HepG2 (cell line): ENCODE data around the gene OPRL1. TPM values are rescaled to one million over a fixed set of nuclear protein-coding genes. Genes with fewer than 3 reads are reported as not detected.

Experiments
- ARID2 ChIP-seq: sonication (generic); formaldehyde crosslinking; IDR thresholded peaks from 2 replicates; pipeline ENCODE4 v1.8.1; 2022; ENCODE audit warnings: mild to moderate bottlenecking, missing genetic modification reagents, borderline replicate concordance
- CHCHD3 ChIP-seq: sonication (generic); formaldehyde crosslinking; IDR thresholded peaks from 2 replicates; pipeline ENCODE4 v1.8.0; 2022; ENCODE audit warnings: mild to moderate bottlenecking, missing genetic modification reagents, moderate library complexity
- GABPA ChIP-seq, 2 experiments: IDR thresholded peaks; 2 replicates each; pipeline ENCODE4 v1.6.1; 2011 to 2016; ENCODE audit warnings: low read depth in 2 of 2, low read length in 1 of 2, missing biosample characterization in 1 of 2, missing genetic modification characterization in 1 of 2
- HMG20B ChIP-seq: conservative IDR thresholded peaks from 2 replicates; pipeline ENCODE4 v1.6.1; 2016; ENCODE audit warnings: missing genetic modification reagents, missing compliant biosample characterization
- MTF2 ChIP-seq: sonication (generic); formaldehyde crosslinking; IDR thresholded peaks from 2 replicates; pipeline ENCODE4 v1.5.0; 2020; ENCODE audit warnings: missing genetic modification reagents, borderline replicate concordance
- NR3C1 ChIP-seq: sonication (generic); formaldehyde crosslinking; IDR thresholded peaks from 2 replicates; pipeline ENCODE4 v1.4.0; 2020; ENCODE audit warnings: missing genetic modification reagents
- REPIN1 ChIP-seq: sonication (generic); formaldehyde crosslinking; IDR thresholded peaks from 2 replicates; pipeline ENCODE4 v1.8.0; 2022; ENCODE audit warnings: missing genetic modification reagents, low read depth, mild to moderate bottlenecking, borderline replicate concordance
- TBX3 ChIP-seq: fragments of 450-650 bp; IDR thresholded peaks from 2 replicates; pipeline ENCODE4 v1.6.1; 2017; ENCODE audit warnings: antibody characterized with exemption, mild to moderate bottlenecking, inconsistent platforms, borderline replicate concordance
- TCF7L2 ChIP-seq: IDR thresholded peaks from 2 replicates; pipeline ENCODE4 v1.6.1; 2011; ENCODE audit warnings: mild to moderate bottlenecking, low read depth, low read length, moderate library complexity
- TP53 ChIP-seq: sonication (generic); formaldehyde crosslinking; conservative IDR thresholded peaks from 2 replicates; pipeline ENCODE4 v1.4.0; 2020; ENCODE audit warnings: missing genetic modification reagents
- ZFP37 ChIP-seq: sonication (generic); formaldehyde crosslinking; IDR thresholded peaks from 2 replicates; pipeline ENCODE4 v1.4.0; 2020; ENCODE audit warnings: missing genetic modification reagents, borderline replicate concordance
- ZNF20 ChIP-seq: sonication (generic); formaldehyde crosslinking; IDR thresholded peaks from 2 replicates; pipeline ENCODE4 v1.4.0; 2020; ENCODE audit warnings: mild to moderate bottlenecking, moderate library complexity, missing genetic modification reagents
- ZNF232 ChIP-seq: sonication (generic); formaldehyde crosslinking; IDR thresholded peaks from 2 replicates; pipeline ENCODE4 v1.4.0; 2020; ENCODE audit warnings: missing genetic modification reagents, borderline replicate concordance
- ZNF589 ChIP-seq: sonication (generic); formaldehyde crosslinking; conservative IDR thresholded peaks from 2 replicates; pipeline ENCODE4 v1.8.0; 2022; ENCODE audit warnings: mild to moderate bottlenecking, moderate library complexity, missing genetic modification reagents
- polyA plus RNA-seq, 8 experiments: library from polyadenylated mRNA; depleted of rRNA in 3 of 8; stranded (reverse) in 7 of 8; unstranded in 1 of 8; fragments of >200 nt; fragmentation: Illumina TruSeq in 4 of 8; extraction: Trizol in 4 of 8; gene quantifications; 2 replicates each; pipeline versions ENCODE4 v1.2.1 to v1.2.3, GENCODE V29; 2011 to 2016; ENCODE audit warnings: low read depth in 4 of 8, missing spikeins in 1 of 8, mixed read lengths in 1 of 8; ENCODE audit not compliant: insufficient read depth in 1 of 8
- total RNA-seq, 5 experiments: library from RNA; depleted of rRNA; stranded (reverse); fragments of >200 nt; fragmentation: Illumina TruSeq; extraction: Trizol; gene quantifications; 2 replicates each; pipeline ENCODE4 v1.2.3, GENCODE V29; 2016; ENCODE audit warnings: low read depth in 1 of 5
- TF ChIP-seq, protein P1 (sequence below): fragments of 450-650 bp; IDR thresholded peaks from 2 replicates; pipeline ENCODE4 v1.6.1; 2017; ENCODE audit warnings: mild to moderate bottlenecking
- TF ChIP-seq, protein P2 (sequence below): sonication (generic); formaldehyde crosslinking; IDR thresholded peaks from 2 replicates; pipeline ENCODE4 v1.8.0; 2022; ENCODE audit warnings: mild to moderate bottlenecking, missing genetic modification reagents, moderate library complexity
- TF ChIP-seq, protein P3 (sequence below): sonication (generic); formaldehyde crosslinking; IDR thresholded peaks from 2 replicates; pipeline ENCODE4 v1.5.0; 2020; ENCODE audit warnings: missing genetic modification reagents
- TF ChIP-seq, protein P4 (sequence below): sonication (generic); formaldehyde crosslinking; IDR thresholded peaks from 2 replicates; pipeline ENCODE4 v1.5.1; 2020; ENCODE audit warnings: missing genetic modification reagents, mild to moderate bottlenecking, borderline replicate concordance
- TF ChIP-seq, protein P5 (sequence below), 2 experiments: sonication (generic) in 1 of 2; formaldehyde crosslinking in 1 of 2; IDR thresholded peaks; 2 replicates each; pipeline versions ENCODE4 v1.6.1 to v1.9.0; 2014 to 2022; ENCODE audit warnings: antibody characterized with exemption in 1 of 2, borderline replicate concordance in 1 of 2, inconsistent platforms in 1 of 2, low read depth in 1 of 2, missing genetic modification reagents in 1 of 2

Gene OPRL1
- total and polyA plus RNA-seq, 2 of the 13 experiments (the other 11 are each of a cell fraction or from before 2014, with no cell fraction given), result 0.35 to 0.71 TPM

DNA sequence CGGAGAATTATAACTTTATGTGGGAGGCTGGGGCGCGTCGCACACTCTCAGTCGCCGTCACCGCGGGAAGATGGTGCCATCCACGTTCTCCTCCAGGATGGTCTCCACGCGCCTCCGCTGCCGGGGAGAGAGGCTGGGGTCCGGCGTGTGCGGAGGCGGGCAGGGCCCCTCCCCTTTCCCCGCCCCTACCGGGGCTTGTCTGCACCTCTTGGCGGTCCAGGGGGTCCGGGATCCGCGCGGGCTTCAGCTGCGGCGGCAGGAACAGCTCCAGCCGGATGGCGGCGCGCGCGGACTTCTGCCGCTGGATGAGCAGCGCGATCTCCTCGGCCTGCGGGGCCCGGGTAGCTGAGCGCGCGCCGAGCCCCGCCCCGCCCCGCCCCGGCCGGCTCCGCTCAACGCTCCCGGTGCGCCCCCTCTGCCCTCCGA is 3.5 kb downstream of the OPRL1 start (continued):
- TF ChIP-seq ARID2 (no peak), TP53 (CRISPR knock-in tag) (no peak), CHCHD3 (no peak), GABPA (IDR thresholded peaks at IDR 0.05; ENCODE audit: low read depth, low read length) (no peak), GABPA (CRISPR knock-in tag; IDR thresholded peaks at IDR 0.05; ENCODE audit: low read depth) (no peak), TBX3 (no peak), ZNF232 (CRISPR knock-in tag) (0 out of 2 replicates have a peak, but pooled peaks have one; percentile 51), TCF7L2 (no peak), NR3C1 (CRISPR knock-in tag) (no peak), ZNF589 (CRISPR knock-in tag) (no peak), MTF2 (no peak), ZFP37 (CRISPR knock-in tag) (no peak), HMG20B (CRISPR knock-in tag) (0 out of 2 replicates have a peak, but pooled peaks have one; percentile 40), ZNF20 (CRISPR knock-in tag) (no peak), REPIN1 (no peak)
- TF ChIP-seq, protein P1, sequence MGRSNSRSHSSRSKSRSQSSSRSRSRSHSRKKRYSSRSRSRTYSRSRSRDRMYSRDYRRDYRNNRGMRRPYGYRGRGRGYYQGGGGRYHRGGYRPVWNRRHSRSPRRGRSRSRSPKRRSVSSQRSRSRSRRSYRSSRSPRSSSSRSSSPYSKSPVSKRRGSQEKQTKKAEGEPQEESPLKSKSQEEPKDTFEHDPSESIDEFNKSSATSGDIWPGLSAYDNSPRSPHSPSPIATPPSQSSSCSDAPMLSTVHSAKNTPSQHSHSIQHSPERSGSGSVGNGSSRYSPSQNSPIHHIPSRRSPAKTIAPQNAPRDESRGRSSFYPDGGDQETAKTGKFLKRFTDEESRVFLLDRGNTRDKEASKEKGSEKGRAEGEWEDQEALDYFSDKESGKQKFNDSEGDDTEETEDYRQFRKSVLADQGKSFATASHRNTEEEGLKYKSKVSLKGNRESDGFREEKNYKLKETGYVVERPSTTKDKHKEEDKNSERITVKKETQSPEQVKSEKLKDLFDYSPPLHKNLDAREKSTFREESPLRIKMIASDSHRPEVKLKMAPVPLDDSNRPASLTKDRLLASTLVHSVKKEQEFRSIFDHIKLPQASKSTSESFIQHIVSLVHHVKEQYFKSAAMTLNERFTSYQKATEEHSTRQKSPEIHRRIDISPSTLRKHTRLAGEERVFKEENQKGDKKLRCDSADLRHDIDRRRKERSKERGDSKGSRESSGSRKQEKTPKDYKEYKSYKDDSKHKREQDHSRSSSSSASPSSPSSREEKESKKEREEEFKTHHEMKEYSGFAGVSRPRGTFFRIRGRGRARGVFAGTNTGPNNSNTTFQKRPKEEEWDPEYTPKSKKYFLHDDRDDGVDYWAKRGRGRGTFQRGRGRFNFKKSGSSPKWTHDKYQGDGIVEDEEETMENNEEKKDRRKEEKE, result no peak
- TF ChIP-seq, protein P2, sequence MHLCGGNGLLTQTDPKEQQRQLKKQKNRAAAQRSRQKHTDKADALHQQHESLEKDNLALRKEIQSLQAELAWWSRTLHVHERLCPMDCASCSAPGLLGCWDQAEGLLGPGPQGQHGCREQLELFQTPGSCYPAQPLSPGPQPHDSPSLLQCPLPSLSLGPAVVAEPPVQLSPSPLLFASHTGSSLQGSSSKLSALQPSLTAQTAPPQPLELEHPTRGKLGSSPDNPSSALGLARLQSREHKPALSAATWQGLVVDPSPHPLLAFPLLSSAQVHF (CRISPR knock-in tag), result no peak
- TF ChIP-seq, protein P3, sequence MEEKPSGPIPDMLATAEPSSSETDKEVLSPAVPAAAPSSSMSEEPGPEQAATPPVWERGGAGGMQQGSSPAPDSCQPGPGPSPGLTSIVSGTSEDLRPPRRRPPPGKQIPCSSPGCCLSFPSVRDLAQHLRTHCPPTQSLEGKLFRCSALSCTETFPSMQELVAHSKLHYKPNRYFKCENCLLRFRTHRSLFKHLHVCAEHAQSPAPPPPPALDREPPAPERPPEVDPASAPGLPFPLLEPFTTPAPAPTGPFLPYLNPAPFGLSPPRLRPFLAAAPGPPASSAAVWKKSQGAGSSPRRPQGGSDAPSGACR, result no peak
- TF ChIP-seq, protein P4, sequence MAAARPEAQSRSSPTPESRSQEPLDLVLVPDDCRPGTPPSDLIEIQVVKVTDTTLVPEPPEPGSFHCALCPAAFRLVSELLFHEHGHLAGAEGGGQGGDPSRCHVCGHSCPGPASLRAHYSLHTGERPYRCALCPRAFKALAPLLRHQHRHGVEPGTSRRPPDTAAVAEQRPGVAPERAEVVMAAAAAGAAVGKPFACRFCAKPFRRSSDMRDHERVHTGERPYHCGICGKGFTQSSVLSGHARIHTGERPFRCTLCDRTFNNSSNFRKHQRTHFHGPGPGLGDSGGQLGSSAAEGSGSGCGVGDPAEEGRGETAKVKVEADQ (CRISPR knock-in tag), result no peak
- TF ChIP-seq, protein P5, sequence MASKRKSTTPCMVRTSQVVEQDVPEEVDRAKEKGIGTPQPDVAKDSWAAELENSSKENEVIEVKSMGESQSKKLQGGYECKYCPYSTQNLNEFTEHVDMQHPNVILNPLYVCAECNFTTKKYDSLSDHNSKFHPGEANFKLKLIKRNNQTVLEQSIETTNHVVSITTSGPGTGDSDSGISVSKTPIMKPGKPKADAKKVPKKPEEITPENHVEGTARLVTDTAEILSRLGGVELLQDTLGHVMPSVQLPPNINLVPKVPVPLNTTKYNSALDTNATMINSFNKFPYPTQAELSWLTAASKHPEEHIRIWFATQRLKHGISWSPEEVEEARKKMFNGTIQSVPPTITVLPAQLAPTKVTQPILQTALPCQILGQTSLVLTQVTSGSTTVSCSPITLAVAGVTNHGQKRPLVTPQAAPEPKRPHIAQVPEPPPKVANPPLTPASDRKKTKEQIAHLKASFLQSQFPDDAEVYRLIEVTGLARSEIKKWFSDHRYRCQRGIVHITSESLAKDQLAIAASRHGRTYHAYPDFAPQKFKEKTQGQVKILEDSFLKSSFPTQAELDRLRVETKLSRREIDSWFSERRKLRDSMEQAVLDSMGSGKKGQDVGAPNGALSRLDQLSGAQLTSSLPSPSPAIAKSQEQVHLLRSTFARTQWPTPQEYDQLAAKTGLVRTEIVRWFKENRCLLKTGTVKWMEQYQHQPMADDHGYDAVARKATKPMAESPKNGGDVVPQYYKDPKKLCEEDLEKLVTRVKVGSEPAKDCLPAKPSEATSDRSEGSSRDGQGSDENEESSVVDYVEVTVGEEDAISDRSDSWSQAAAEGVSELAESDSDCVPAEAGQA (IDR thresholded peaks at IDR 0.05; ENCODE audit: low read depth), result no peak
- TF ChIP-seq, protein P5 (CRISPR knock-in tag; IDR thresholded peaks at IDR 0.05; ENCODE audit: borderline replicate concordance), result no peak
